ENCODE results near the gene ADAMTS14.

ADAMTS14 gene

GRCh38 chr10:70784471-70784870, 112.2 kb downstream of the ADAMTS14 start:
- TF ChIP-seq ZC3H10 (CRISPR knock-in tag; IDR thresholded peaks at IDR 0.05) (no peak), ZNF70 (CRISPR knock-in tag; IDR thresholded peaks at IDR 0.05) (no peak), POU6F1 (CRISPR knock-in tag; IDR thresholded peaks at IDR 0.05; ENCODE audit: borderline replicate concordance, low read depth) (no peak), ESRRG (CRISPR knock-in tag; IDR thresholded peaks at IDR 0.05) (no peak), ISL1 (CRISPR knock-in tag; IDR thresholded peaks at IDR 0.05) (no peak), ZNF8 (CRISPR knock-in tag; IDR thresholded peaks at IDR 0.05) (no peak), CREB5 (CRISPR knock-in tag; IDR thresholded peaks at IDR 0.05; ENCODE audit: low read depth) (no peak), PATZ1 (CRISPR knock-in tag; IDR thresholded peaks at IDR 0.05; ENCODE audit: borderline replicate concordance) (no peak), ZFP30 (CRISPR knock-in tag; IDR thresholded peaks at IDR 0.05) (no peak), RARB (CRISPR knock-in tag; IDR thresholded peaks at IDR 0.05) (no peak), TOX (CRISPR knock-in tag; IDR thresholded peaks at IDR 0.05; ENCODE audit: borderline replicate concordance) (no peak), ZFP3 (CRISPR knock-in tag; IDR thresholded peaks at IDR 0.05) (no peak), BACH2 (CRISPR knock-in tag; IDR thresholded peaks at IDR 0.05; ENCODE audit: borderline replicate concordance) (no peak), CSDC2 (CRISPR knock-in tag; IDR thresholded peaks at IDR 0.05) (no peak), SNAI2 (CRISPR knock-in tag; IDR thresholded peaks at IDR 0.05) (no peak)
- ATAC-seq: no peak

GRCh38 chr10:70785190-70785589, 112.9 kb downstream of the ADAMTS14 start, which contains the start of gene TBATA:
Gene TBATA, minus strand, starts transcription at chr10:70785377. Its CDS starts 1,998 bp downstream, at chr10:70783379.
- ATAC-seq: no peak
- TF ChIP-seq PPARA (CRISPR knock-in tag; IDR thresholded peaks at IDR 0.05; ENCODE audit: borderline replicate concordance): no peak
- no peak for TF ChIP-seq CSDC2 (CRISPR knock-in tag; IDR thresholded peaks at IDR 0.05)
- TF ChIP-seq BACH2 (CRISPR knock-in tag; IDR thresholded peaks at IDR 0.05; ENCODE audit: borderline replicate concordance): no peak
- no peak for TF ChIP-seq ZFP30 (CRISPR knock-in tag; IDR thresholded peaks at IDR 0.05)
- TF ChIP-seq OSR1 (CRISPR knock-in tag; IDR thresholded peaks at IDR 0.05): no peak
- TF ChIP-seq CSRNP3 (CRISPR knock-in tag; IDR thresholded peaks at IDR 0.05): no peak
- no peak for TF ChIP-seq ZNF70 (CRISPR knock-in tag; IDR thresholded peaks at IDR 0.05)

- no peak for ATAC-seq
- TF ChIP-seq ISL1 (CRISPR knock-in tag; IDR thresholded peaks at IDR 0.05) (no peak), CSDC2 (CRISPR knock-in tag; IDR thresholded peaks at IDR 0.05) (no peak), ZNF8 (CRISPR knock-in tag; IDR thresholded peaks at IDR 0.05) (no peak), ZNF565 (CRISPR knock-in tag; conservative IDR thresholded peaks at IDR 0.05; ENCODE audit: low read depth) (no peak), PATZ1 (CRISPR knock-in tag; IDR thresholded peaks at IDR 0.05; ENCODE audit: borderline replicate concordance) (no peak), CREB5 (CRISPR knock-in tag; IDR thresholded peaks at IDR 0.05; ENCODE audit: low read depth) (no peak), ZFP3 (CRISPR knock-in tag; IDR thresholded peaks at IDR 0.05) (no peak), TSHZ2 (CRISPR knock-in tag; IDR thresholded peaks at IDR 0.05) (no peak), SNAI2 (CRISPR knock-in tag; IDR thresholded peaks at IDR 0.05) (no peak), ARNTL (CRISPR knock-in tag; IDR thresholded peaks at IDR 0.05; ENCODE audit: borderline replicate concordance, low read depth) (no peak)
Observed at GRCh38 chr10:70786799-70787415, 114.6 kb downstream of the ADAMTS14 start.

Data from SK-N-SH treated with all-trans-retinoic acid at 6 μM for 48 hours (cell line).